Embryonic facial prominence (tissue), 1 donor: ENCODE measurements around the gene MBD2.
"Not testable (repeated sequence)": the region's sequence is repeated elsewhere in the genome, so short reads cannot be mapped to it uniquely, and the experiment has no call there.

Source experiments
- DNase-seq: peaks from one replicate; pipeline ENCODE4 v3.0.0-alpha.2; 2016; ENCODE audit errors: extremely low spot score

MBD2 gene

DNA sequence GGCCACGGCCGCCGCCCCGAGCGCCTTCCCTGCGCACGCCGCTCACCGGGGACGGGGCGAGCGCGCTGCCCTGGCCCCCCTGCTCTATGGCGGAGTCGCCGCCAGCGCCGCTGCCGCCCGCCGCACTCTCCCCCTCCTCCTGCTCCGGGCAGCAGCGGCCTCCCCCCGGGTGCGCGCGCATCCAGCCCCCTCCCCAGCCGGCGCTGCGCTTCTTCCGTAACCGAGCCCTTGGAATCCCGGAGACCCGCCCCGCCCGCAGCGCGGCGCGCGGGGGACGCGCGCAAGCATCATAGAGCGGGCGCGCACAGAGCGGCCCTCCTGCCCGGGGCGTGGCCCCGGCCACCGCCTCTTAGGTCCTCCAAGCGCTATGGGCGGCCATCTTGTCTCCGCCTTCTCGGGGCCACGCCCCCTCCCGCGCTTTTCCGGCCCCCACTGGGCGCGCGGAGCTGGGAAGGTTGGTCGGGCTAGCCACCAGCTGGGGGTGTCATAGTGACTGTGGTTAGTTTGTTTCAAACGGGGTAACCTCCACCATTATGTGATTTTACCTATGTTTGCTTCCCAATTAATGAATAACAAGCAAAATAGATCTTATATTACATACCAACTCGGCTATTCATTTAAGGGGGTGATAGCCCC lies at the start of gene MBD2:
Gene MBD2, minus strand, starts transcription at position 291 of the 636 bp plus-strand sequence. Its CDS starts 110 bp downstream, at position 181.
- peak; percentile 84 for DNase-seq

- no peak for DNase-seq
These were observed 45.7 kb upstream of the MBD2 start for GRCh38 chr18:54269893-54270844.

DNA sequence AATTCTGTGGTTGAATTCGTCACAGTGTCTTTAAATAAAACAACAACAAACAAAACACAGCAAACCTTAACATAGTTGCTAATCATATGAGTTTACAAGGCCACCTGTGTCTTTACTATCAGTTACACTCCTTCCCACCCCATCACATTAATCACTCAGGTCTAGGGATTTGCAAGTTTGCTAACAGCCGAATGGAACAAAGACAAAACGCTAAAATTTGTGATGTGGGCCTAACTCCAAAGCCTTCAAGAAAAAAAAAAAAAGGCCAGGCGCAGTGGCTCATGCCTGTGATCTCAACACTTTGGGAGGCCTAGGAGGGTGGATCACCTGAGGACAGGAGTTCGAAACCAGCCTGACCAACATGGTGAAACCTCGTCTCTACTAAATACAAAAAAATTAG lies 44.3 kb upstream of the MBD2 start:
- no peak for DNase-seq

DNA sequence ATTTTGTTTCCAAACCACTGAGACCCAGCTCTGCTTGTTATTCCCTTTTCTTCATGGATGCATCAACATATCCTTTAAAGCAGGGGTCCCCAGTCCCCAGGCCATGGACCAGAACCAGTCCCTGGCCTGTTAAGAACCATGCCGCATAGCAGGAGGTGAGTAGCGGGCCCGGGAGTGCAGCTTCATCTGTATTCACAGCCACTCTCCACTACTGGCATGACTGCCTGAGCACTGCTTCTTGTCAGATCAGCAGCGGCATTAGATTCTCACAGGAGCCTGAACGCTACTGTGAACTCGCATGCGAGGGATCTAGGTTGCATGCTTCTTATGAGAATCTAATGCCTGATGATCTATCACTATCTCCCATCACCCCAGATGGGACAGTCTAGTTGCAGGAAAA lies 43.2 kb upstream of the MBD2 start:
- DNase-seq: no peak

DNA sequence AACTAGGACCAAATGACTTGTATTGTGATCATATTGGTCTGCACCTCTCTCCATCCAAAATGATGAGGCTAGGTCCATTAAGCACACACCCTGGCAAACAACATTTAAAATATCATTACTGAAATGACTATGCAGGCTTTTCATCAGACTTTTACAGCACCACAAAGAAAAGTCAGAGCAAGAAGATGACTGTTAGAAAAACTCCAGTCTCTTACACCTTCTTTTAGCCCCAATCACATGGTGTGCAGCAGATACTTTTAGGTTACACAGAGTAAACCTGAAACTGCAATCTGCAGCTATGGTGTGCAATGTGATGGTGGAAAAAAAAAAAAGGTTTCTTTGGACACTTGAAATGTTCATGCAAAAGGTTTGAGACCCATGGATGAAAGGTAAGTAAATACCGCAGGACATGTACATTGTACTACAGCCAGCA lies 39.5 kb upstream of the MBD2 start:
- no peak for DNase-seq

- DNase-seq: no peak
These were observed 37.4 kb upstream of the MBD2 start for GRCh38 chr18:54261894-54262293.

GRCh38 chr18:54260396-54261072 lies 36.1 kb upstream of the MBD2 start:
- DNase-seq: no peak

DNA sequence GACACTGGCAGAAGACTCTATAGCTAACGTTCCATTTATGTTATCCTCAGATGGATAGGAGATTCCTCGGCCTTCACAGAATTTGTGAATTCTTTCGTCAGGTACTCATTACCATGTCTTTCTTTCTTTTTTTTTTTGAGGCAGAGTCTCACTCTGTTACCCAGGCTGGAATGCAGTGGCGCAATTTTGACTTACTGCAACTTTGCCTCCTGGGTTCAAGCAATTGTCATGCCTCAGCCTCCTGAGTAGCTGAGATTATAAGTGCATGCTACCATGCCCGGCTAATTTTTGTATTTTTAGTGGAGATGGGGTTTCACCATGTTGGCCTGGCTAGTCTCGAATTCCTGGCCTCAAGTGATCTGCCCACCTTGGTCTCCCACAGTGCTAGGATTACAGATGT lies 33.3 kb upstream of the MBD2 start:
- not testable (repeated sequence) for DNase-seq

DNA sequence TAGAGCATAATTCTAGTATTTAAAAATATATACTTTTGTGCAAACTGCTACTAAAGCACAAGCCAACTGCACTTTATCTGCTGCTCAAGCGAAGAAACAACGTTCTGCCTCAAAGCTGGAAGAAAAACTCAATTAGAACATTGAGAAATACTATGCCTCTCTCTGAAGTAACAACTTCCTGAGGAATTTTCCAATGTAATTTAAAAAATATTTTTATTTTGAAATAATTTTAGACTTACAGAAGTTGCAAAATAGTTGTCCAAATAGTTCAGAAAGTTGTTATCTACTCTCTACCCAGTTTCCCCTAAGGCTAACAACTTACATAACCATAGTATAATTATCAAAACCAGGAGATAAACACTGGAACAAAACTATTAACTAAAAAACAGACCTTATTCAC lies 32.5 kb upstream of the MBD2 start:
- DNase-seq: no peak

- no peak for DNase-seq
These were observed 30.7 kb upstream of the MBD2 start for GRCh38 chr18:54255141-54255540.

DNA sequence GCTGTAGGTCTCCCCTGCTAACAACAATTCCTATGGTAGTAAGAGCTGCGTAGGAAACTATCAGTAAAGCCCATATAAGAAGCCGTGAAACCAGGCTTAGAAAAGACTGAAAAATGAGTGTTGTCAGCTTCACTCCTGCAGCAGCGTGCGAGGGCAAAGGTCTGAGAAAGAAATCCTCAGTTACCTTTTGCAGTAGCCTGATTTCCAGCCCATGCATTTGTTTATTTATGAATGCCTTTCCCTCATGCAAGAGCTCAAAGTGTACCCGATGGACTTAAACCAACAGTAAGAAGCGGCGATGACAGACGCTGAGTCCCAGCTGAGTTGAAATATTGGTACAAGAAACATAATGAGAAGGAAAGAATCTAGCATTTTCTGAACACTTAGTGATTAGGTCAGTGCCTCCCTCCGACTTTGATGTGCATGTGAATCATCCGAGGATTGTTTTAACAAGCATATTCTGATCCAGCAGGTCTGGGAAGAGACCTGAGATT lies 29.8 kb upstream of the MBD2 start:
- DNase-seq: no peak

GRCh38 chr18:54251606-54252390 lies 27.3 kb upstream of the MBD2 start:
- DNase-seq: no peak

DNA sequence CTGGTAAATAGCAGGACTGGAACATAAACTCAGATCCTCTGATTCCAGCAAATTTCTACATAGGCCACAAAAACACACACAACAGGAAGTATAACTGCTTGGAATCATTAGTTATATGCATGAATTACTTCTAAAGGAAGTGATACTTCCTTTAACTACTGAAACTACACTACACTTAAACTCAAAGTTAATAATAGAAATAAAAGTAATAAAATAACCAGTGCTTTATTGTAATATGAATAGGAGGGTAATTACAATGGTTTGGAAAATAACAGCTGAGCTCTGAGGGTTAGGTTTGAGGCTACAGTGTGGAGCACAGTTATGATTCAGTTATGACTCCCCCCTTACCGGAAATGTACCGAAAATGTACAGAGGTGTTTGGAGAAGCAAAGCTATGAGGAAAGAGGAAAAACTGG lies 26.4 kb upstream of the MBD2 start:
- no peak for DNase-seq

GRCh38 chr18:54247511-54248175 lies 23.2 kb upstream of the MBD2 start:
- DNase-seq: no peak

- DNase-seq: no peak
These were observed 17.9 kb upstream of the MBD2 start for GRCh38 chr18:54242327-54242726.

- no peak for DNase-seq
These were observed 17.0 kb upstream of the MBD2 start for GRCh38 chr18:54241483-54241882.

- DNase-seq: no peak
These were observed 16.2 kb upstream of the MBD2 start for GRCh38 chr18:54240629-54241107.

DNA sequence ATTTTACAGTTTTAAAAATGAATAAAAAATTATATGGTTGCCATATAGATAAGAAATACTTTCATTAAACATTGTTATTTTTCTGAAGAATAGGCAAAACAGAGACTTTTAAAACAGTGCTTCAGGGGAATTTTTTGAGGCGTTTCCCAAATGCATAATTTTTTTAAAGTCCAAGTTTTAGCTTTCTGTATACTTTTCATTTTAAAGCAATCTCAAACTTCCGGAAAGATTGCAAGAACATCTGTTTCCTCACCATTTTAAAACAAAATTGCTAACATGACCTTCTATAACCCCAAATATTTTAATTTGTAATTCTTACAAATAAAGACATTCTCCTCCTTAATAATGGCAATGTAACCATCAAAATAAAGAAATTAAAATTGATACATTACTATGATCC lies 15.1 kb upstream of the MBD2 start:
- DNase-seq: no peak

DNA sequence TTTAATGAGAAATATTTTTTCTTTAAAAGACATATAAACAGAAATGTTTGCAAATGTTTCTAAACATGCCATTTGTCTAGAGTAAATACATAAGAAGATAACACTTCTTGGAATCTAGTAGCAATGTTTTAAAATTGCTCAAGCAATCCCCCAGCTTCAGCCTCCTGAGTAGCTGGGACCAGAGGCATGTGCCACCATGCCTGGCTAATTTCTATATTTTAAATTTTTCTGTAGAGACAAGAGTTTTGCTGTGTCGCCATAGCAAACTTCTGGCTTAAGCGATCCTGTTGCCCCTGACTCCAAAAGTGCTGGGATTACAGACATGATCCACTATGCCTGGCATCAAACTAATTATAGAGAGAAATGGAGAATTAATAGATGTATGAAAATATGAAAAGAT lies 14.6 kb upstream of the MBD2 start:
- DNase-seq: no peak

GRCh38 chr18:54238173-54238936 lies 13.9 kb upstream of the MBD2 start:
- DNase-seq: no peak
